Activated CD8-positive, alpha-beta T cell treated with anti-CD3 and anti-CD28 coated beads for 36 hours (primary cell): Measurements from ENCODE around the gene HIGD1A. TPM values are rescaled to one million over a fixed set of nuclear protein-coding genes. Genes with fewer than 3 reads are reported as not detected.
A peak's percentile ranks its signal among the peaks of the same experiment; 100 is the strongest.

ENCODE experiments used
- ATAC-seq: fragments of 200-7000 bp; cut with Tn5 transposase; one replicate; pipeline ENCODE4 v1.10.0; 2021; ENCODE audit warnings: mild to moderate bottlenecking, moderate library complexity
- CTCF ChIA-PET: fragments of 350-600 bp; sonication (Branson Sonifier 250); formaldehyde crosslinking; loops from one replicate; lab custom pipeline; 2021; ENCODE audit warnings: antibody characterized with exemption; lab: Charles Lee
- POLR2A ChIA-PET: fragments of 350-600 bp; sonication (Branson Sonifier 250); formaldehyde crosslinking; loops from one replicate; lab custom pipeline; 2021; ENCODE audit warnings: antibody characterized with exemption; lab: Charles Lee
- DNase-seq: peaks from one replicate; pipeline ENCODE4 v3.0.0-alpha.2; 2020
- H3K27ac Mint-ChIP-seq: one replicate; pipeline ENCODE4 v1.8.0; 2021; ENCODE audit warnings: mild to moderate bottlenecking, mixed read lengths
- H3K27me3 Mint-ChIP-seq: one replicate; pipeline ENCODE4 v1.8.0; 2021; ENCODE audit warnings: mixed read lengths
- H3K36me3 Mint-ChIP-seq: one replicate; pipeline ENCODE4 v1.8.0; 2021; ENCODE audit warnings: low read depth, mixed read lengths
- H3K4me1 Mint-ChIP-seq: one replicate; pipeline ENCODE4 v1.8.0; 2021; ENCODE audit warnings: low read depth, mixed read lengths
- H3K4me3 Mint-ChIP-seq: one replicate; pipeline ENCODE4 v1.8.0; 2021; ENCODE audit warnings: mild to moderate bottlenecking, moderate library complexity, mixed read lengths
- H3K9me3 Mint-ChIP-seq: one replicate; pipeline ENCODE4 v1.8.0; 2021; ENCODE audit warnings: mixed read lengths
- CTCF ChIP-seq: fragments of 200-600 bp; IDR thresholded peaks from one replicate; pipeline ENCODE4 v1.8.0; 2022; ENCODE audit warnings: antibody characterized with exemption, mild to moderate bottlenecking
- intact Hi-C: fragments of 100-400 bp; cut with micrococcal nuclease; formaldehyde crosslinking; loops from one replicate; pipeline ENCODE4 v1.10.0; 2022
- total RNA-seq, 2 experiments: library from RNA; stranded (reverse); gene quantifications; one replicate each; pipeline ENCODE4 v1.2.3, GENCODE V29; 2021

Gene HIGD1A
- total RNA-seq, 2 experiments from 2014 or later: 58.4 to 60.5 TPM

- peaks cover 21% of the 10 kb centered on the region for H3K36me3 Mint-ChIP-seq
- peak overlapping the region; percentile 98 for H3K4me3 Mint-ChIP-seq
- ChIA-PET POLR2A (interaction anchor here (0.9 to 1.5 kb wide), 6 partner anchors 9 to 923 kb away, joined by 3 to 7 read pairs (median 5); no protein-coding TSS in a partner anchor), CTCF (interaction anchor here (0.6 to 2.7 kb wide), 7 partner anchors 10 to 101 kb away, joined by 3 to 10 read pairs (median 4); no protein-coding TSS in a partner anchor)
- H3K27ac Mint-ChIP-seq: peak overlapping the region; percentile 90
- H3K4me1 Mint-ChIP-seq: peaks cover 38% of the 10 kb centered on the region
- peak; percentile 20 for ATAC-seq
- intact Hi-C loops: no loop called here
- H3K9me3 Mint-ChIP-seq: no peaks in the 10 kb centered on the region
- peaks cover 12% of the 10 kb centered on the region for H3K27me3 Mint-ChIP-seq
- peak; percentile 45 for DNase-seq
- TF ChIP-seq CTCF: no peak
These were observed 730 bp downstream of the HIGD1A start for GRCh38 chr3:42803414-42804105.

- Mint-ChIP-seq H3K27ac (peak overlapping the region; percentile 90), H3K4me3 (peak overlapping the region; percentile 98), H3K27me3 (peaks cover 10% of the 10 kb centered on the region), H3K4me1 (peaks cover 38% of the 10 kb centered on the region), H3K9me3 (no peaks in the 10 kb centered on the region), H3K36me3 (peaks cover 21% of the 10 kb centered on the region)
- ATAC-seq (no peak), DNase-seq (no peak)
- intact Hi-C loops: no loop called here
- TF ChIP-seq CTCF: no peak
- CTCF ChIA-PET: interaction anchor here (1.1 to 2.7 kb wide), 5 partner anchors 9 to 45 kb away, joined by 3 to 10 read pairs (median 5); no protein-coding TSS in a partner anchor
- POLR2A ChIA-PET: interaction anchor here (1.2 to 1.5 kb wide), 3 partner anchors 9 to 12 kb away, joined by 3 to 7 read pairs (median 7); no protein-coding TSS in a partner anchor
These were observed 1.3 kb downstream of the HIGD1A start for GRCh38 chr3:42802876-42803413.

GRCh38 chr3:42801784-42802183, 2.5 kb downstream of the HIGD1A start:
- CTCF ChIA-PET: interaction anchor here (1.1 kb wide), 1 partner anchor 78 kb away, joined by 3 read pairs; no protein-coding TSS in a partner anchor
- DNase-seq: no peak
- Mint-ChIP-seq H3K9me3 (no peaks in the 10 kb centered on the region), H3K27me3 (peaks cover 6% of the 10 kb centered on the region), H3K36me3 (peaks cover 21% of the 10 kb centered on the region), H3K4me3 (no peak overlapping the region), H3K27ac (no peak overlapping the region), H3K4me1 (peaks cover 38% of the 10 kb centered on the region)
- TF ChIP-seq CTCF: no peak
- ATAC-seq: no peak
- intact Hi-C loops: no loop called here
- POLR2A ChIA-PET: no interaction called here

GRCh38 chr3:42801048-42801620, 3.2 kb downstream of the HIGD1A start:
- Mint-ChIP-seq H3K4me1 (peaks cover 42% of the 10 kb centered on the region), H3K27me3 (peaks cover 2% of the 10 kb centered on the region), H3K27ac (no peak overlapping the region), H3K9me3 (no peaks in the 10 kb centered on the region), H3K4me3 (no peak overlapping the region), H3K36me3 (peaks cover 24% of the 10 kb centered on the region)
- ChIA-PET CTCF (interaction anchor here (0.6 to 1.2 kb wide), 3 partner anchors 16 to 494 kb away, joined by 3 to 4 read pairs (median 3); no protein-coding TSS in a partner anchor), POLR2A (interaction anchor here (0.5 kb wide), 1 partner anchor 936 kb away, joined by 4 read pairs; no protein-coding TSS in a partner anchor)
- TF ChIP-seq CTCF: no peak
- no peak for DNase-seq
- ATAC-seq: no peak
- intact Hi-C loops: no loop called here
